ENCODE measurements around the gene DNAJC4. TPM values are rescaled to one million over a fixed set of nuclear protein-coding genes. Genes with fewer than 3 reads are reported as not detected.

Gene DNAJC4
- total and polyA plus RNA-seq, 2 experiments from 2014 or later = 11.0 to 34.7 TPM

DNA sequence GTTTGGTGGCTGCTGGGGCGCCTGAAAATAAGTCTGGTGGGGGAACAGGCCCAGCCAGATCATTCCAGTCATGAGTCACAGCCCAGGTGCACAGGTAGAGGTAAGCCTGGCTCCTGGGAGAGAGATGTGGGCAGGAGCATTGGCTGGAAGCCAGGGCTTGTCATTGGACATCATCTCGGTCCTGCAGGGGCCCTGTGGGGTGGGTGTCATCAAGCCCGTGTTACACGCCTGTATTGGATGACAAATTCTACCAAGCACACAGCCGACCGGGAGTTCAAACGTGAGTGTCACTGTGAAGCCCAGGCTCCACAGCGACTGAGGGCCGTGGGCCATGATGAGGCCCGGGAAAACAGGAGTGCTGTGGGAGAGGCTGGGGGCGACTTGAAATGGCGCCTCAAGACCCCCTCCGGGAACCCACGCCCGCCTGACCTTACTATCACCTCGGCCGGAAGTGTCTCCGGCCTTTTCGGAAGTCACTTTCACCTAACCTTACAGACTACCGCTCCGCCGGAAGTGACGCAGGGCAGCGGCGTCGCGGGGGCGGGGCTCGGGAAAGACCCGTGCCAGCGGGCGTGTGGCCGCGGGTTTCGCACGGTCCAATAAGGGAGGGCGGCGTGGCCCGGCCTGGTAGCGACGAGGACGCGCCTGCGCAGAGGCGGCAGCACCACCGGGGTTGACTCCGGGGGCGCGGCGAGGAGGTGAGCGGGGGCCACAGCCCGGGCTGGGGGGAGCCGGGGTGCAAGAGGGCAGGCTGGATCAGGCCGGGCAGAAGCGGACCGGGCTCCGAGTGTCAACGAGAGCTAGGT, 10.3 kb downstream of the DNAJC4 start, which contains the start of gene FKBP2:
Gene FKBP2 (plus strand): TSS at position 661 of the 806 bp plus-strand sequence. CDS start 1,293 bp downstream, outside the sequence.
- Histone ChIP-seq H3K4me3 (peak within 1 kb of the TSS; percentile 75), H2AFZ (peak within 1 kb of the TSS; percentile 85), H3F3A (ENCODE audit: insufficient read depth) (peaks cover 18% of the 10 kb centered on the region; the same call in 1 of the 2 replicates), H3K27me3 (replicated peaks; ENCODE audit: insufficient read depth) (no peaks in the 10 kb centered on the region), H3K9me3 (ENCODE audit: low read depth) (no peaks in the 10 kb centered on the region), H3K9me2 (ENCODE audit: insufficient read depth) (no peaks in the 10 kb centered on the region), H3K9ac (peak within 1 kb of the TSS; percentile 85), H4K20me1 (ENCODE audit: insufficient read depth) (no peaks in the 10 kb centered on the region), H3K4me2 (ENCODE audit: unreplicated experiment) (peak within 1 kb of the TSS; percentile 91), H3K79me2 (ENCODE audit: insufficient read depth) (peaks cover 42% of the 10 kb centered on the region), H3K4me1 (ENCODE audit: insufficient read depth) (peaks cover 15% of the 10 kb centered on the region), H3K27ac (peak within 1 kb of the TSS; percentile 85), H3K36me3 (ENCODE audit: low read depth) (no peaks in the 10 kb centered on the region; the same call in 1 of the 2 replicates)
- TF ChIP-seq EZH2phosphoT487 (IDR thresholded peaks at IDR 0.05; ENCODE audit: insufficient read depth, low read depth) (no peak), EZH2 (IDR thresholded peaks at IDR 0.05; ENCODE audit: insufficient read depth, poor library complexity, severe bottlenecking) (no peak)
- peak; percentile 99 for DNase-seq
- 3 to 4% methylated on average over 50 to 57 of the region's 58 CpGs for WGBS, 2 experiments (ENCODE audit: low coverage in 1 of 2, low lambda C conversion rate in 2 of 2, missing lambda C conversion rate in 2 of 2)
- in situ Hi-C loops (cut with MboI) = no loop called here

DNA sequence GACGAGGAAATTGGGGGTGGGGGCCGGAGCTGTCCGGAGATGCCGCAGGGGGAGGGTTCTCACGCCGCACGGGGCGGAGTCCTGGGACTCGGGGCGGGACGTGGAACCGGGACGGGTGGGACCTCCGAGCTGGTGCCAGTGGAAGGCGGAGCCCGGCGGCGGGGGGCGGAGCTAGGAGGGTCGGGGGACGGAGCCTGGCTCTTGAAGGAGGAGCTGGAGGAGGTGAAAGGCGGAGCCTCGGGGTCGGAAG, 10.8 kb downstream of the DNAJC4 start:
- Histone ChIP-seq H3K9me2 (ENCODE audit: insufficient read depth) (no peaks in the 10 kb centered on the region), H3K79me2 (ENCODE audit: insufficient read depth) (peaks cover 45% of the 10 kb centered on the region), H3K4me2 (ENCODE audit: unreplicated experiment) (no peak overlapping the region), H4K20me1 (ENCODE audit: insufficient read depth) (no peaks in the 10 kb centered on the region), H3K9ac (peak overlapping the region; percentile 85), H3K27ac (peak overlapping the region; percentile 85), H3K36me3 (ENCODE audit: low read depth) (no peaks in the 10 kb centered on the region; the same call in 1 of the 2 replicates), H3K4me1 (ENCODE audit: insufficient read depth) (peaks cover 15% of the 10 kb centered on the region), H2AFZ (peak overlapping the region; percentile 85), H3F3A (ENCODE audit: insufficient read depth) (peaks cover 18% of the 10 kb centered on the region; the same call in 1 of the 2 replicates), H3K27me3 (replicated peaks; ENCODE audit: insufficient read depth) (no peaks in the 10 kb centered on the region), H3K4me3 (peak overlapping the region; percentile 75), H3K9me3 (ENCODE audit: low read depth) (no peaks in the 10 kb centered on the region)
- in situ Hi-C loops (cut with MboI) = no loop called here
- no peak for TF ChIP-seq EZH2phosphoT487 (IDR thresholded peaks at IDR 0.05; ENCODE audit: insufficient read depth, low read depth)
- no peak for TF ChIP-seq EZH2 (IDR thresholded peaks at IDR 0.05; ENCODE audit: insufficient read depth, poor library complexity, severe bottlenecking)
- peak; percentile 99 for DNase-seq
- WGBS, 2 experiments (ENCODE audit: low coverage in 1 of 2, low lambda C conversion rate in 2 of 2, missing lambda C conversion rate in 2 of 2) = 2% methylated on average over 24 of the region's 24 CpGs; no CpG with 5 or more reads in 1 of the 2 experiments

DNA sequence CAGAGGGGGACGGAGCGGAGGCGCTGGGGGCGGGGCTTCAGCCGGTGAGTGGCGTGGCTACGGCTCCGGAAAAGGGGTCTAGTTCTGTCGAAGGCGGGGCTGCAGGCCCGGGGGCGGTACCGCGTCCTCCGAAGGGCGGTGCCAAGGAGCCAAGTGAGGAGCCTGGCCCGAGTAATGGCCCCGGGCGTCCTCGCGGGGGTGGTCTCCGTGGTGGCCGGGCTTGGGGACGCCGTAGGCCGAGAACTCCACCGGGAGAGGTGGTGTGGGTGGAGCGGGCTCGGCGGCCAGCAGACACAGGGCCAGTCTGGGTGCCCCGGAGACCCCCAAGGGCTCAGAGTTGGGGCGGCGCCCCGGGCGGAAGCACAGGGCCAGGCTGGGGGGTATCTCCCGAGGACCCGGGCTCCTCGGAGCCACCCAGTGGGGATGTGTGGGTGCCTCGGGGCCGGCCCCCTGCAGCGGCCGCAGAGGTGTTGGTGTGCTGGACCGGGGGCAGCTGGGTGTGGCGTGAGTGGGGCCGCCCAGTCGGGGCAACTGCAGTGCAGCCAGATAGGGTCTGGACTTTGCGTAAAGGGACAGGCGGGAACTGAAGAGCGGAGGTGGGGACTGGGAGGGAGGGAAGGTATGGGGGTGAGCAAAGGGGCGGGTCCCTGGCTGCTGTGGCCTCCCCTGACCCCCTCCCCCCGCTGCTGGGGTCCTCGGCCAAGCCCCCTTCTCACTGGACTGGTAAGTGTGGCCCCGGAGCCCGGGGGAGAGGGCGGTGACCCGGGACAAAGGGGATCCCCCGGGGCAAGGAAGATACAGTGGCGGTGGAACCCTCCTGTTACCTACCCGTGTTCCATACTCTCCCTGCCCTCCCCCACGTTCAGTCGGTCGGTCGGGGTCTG, 11.4 kb downstream of the DNAJC4 start:
- peak overlapping the region; percentile 45 for H3K27ac ChIP-seq
- TF ChIP-seq EZH2 (IDR thresholded peaks at IDR 0.05; ENCODE audit: insufficient read depth, poor library complexity, severe bottlenecking) (no peak), EZH2phosphoT487 (IDR thresholded peaks at IDR 0.05; ENCODE audit: insufficient read depth, low read depth) (no peak)
- H2AFZ ChIP-seq = peak overlapping the region; percentile 36; the same call in 1 of the 2 replicates
- H3K36me3 ChIP-seq (ENCODE audit: low read depth) = no peaks in the 10 kb centered on the region; the same call in 1 of the 2 replicates
- no peaks in the 10 kb centered on the region for H3K9me3 ChIP-seq (ENCODE audit: low read depth)
- peak overlapping the region; percentile 72 for H3K4me2 ChIP-seq (ENCODE audit: unreplicated experiment)
- H3F3A ChIP-seq (ENCODE audit: insufficient read depth) = peaks cover 18% of the 10 kb centered on the region; the same call in 1 of the 2 replicates
- H4K20me1 ChIP-seq (ENCODE audit: insufficient read depth) = no peaks in the 10 kb centered on the region
- DNase-seq = peak; percentile 59
- peaks cover 46% of the 10 kb centered on the region for H3K79me2 ChIP-seq (ENCODE audit: insufficient read depth)
- peaks cover 15% of the 10 kb centered on the region for H3K4me1 ChIP-seq (ENCODE audit: insufficient read depth)
- H3K4me3 ChIP-seq = peak overlapping the region; percentile 75
- in situ Hi-C loops (cut with MboI) = no loop called here
- WGBS, 2 experiments (ENCODE audit: low coverage in 1 of 2, low lambda C conversion rate in 2 of 2, missing lambda C conversion rate in 2 of 2) = 2% methylated on average over 19 to 49 of the region's 63 CpGs
- peak overlapping the region; percentile 85 for H3K9ac ChIP-seq
- H3K27me3 ChIP-seq (replicated peaks; ENCODE audit: insufficient read depth) = no peaks in the 10 kb centered on the region
- no peaks in the 10 kb centered on the region for H3K9me2 ChIP-seq (ENCODE audit: insufficient read depth)

DNA sequence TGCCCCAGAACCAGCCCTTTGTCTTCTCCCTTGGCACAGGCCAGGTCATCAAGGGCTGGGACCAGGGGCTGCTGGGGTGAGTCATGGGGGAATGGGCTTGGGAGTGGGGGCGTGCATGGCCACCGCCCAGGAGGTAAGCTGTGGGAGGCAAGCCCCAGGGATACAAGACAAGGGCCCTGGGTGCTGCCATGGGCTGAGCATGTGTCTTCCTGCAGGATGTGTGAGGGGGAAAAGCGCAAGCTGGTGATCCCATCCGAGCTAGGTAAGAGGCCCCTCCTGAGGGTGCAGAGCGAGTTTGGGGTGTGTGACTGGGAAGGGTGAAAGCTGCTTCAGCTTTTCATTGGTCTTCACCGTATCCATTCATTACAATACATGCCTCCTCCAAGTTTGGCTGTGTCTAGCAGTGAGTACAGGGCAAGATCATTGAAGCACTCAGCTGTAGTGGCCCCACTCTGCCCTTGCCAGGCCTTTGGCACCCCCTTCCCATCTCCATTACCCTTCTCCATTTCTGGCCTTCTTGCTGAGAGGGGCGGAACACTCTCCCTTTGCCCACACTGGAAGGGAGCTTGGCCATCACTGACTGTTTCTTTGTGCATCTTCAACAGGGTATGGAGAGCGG, 13.0 kb downstream of the DNAJC4 start:
- Histone ChIP-seq H3K9ac (no peak overlapping the region), H3K9me2 (ENCODE audit: insufficient read depth) (no peaks in the 10 kb centered on the region), H3K4me1 (ENCODE audit: insufficient read depth) (peaks cover 15% of the 10 kb centered on the region), H3K36me3 (ENCODE audit: low read depth) (no peaks in the 10 kb centered on the region; the same call in 1 of the 2 replicates), H3K79me2 (ENCODE audit: insufficient read depth) (peaks cover 46% of the 10 kb centered on the region), H4K20me1 (ENCODE audit: insufficient read depth) (no peaks in the 10 kb centered on the region), H3K9me3 (ENCODE audit: low read depth) (no peaks in the 10 kb centered on the region), H3F3A (ENCODE audit: insufficient read depth) (peaks cover 23% of the 10 kb centered on the region), H2AFZ (no peak overlapping the region), H3K27me3 (replicated peaks; ENCODE audit: insufficient read depth) (no peaks in the 10 kb centered on the region), H3K4me3 (peak overlapping the region; percentile 75), H3K27ac (0 out of 2 replicates have a peak overlapping the region, but pooled peaks have one; percentile 45), H3K4me2 (ENCODE audit: unreplicated experiment) (peak overlapping the region; percentile 72)
- no peak for TF ChIP-seq EZH2 (IDR thresholded peaks at IDR 0.05; ENCODE audit: insufficient read depth, poor library complexity, severe bottlenecking)
- TF ChIP-seq EZH2phosphoT487 (IDR thresholded peaks at IDR 0.05; ENCODE audit: insufficient read depth, low read depth) = no peak
- in situ Hi-C loops (cut with MboI) = no loop called here
- WGBS, 2 experiments (ENCODE audit: low coverage in 1 of 2, low lambda C conversion rate in 2 of 2, missing lambda C conversion rate in 2 of 2) = 83 to 87% methylated on average over 8 of the region's 8 CpGs
- DNase-seq = no peak
